ENCODE data around the gene PRKRIP1.

DNA sequence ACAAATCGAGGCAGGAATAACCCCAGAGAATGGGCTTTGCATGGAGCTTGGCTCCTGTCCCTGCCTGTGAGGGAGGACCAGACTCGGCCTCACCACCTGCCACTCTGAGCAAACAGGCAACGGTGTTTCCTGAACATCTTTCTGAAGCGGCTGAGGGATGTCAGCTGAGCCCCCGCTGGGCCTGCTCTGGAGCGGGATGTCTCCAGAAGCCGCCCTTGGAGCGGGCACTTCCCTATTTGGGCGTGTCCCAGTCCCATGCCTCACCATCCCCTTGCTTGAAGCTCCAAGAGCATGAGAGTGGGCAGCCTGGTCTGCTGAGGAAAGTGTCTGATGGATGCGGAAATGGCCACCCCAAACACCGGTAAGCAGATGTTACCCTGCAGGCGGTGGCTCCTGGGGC lies 58.3 kb downstream of the PRKRIP1 start:
- TF ChIP-seq, protein P1, sequence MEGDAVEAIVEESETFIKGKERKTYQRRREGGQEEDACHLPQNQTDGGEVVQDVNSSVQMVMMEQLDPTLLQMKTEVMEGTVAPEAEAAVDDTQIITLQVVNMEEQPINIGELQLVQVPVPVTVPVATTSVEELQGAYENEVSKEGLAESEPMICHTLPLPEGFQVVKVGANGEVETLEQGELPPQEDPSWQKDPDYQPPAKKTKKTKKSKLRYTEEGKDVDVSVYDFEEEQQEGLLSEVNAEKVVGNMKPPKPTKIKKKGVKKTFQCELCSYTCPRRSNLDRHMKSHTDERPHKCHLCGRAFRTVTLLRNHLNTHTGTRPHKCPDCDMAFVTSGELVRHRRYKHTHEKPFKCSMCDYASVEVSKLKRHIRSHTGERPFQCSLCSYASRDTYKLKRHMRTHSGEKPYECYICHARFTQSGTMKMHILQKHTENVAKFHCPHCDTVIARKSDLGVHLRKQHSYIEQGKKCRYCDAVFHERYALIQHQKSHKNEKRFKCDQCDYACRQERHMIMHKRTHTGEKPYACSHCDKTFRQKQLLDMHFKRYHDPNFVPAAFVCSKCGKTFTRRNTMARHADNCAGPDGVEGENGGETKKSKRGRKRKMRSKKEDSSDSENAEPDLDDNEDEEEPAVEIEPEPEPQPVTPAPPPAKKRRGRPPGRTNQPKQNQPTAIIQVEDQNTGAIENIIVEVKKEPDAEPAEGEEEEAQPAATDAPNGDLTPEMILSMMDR (conservative IDR thresholded peaks at IDR 0.05 in 1 of 2, IDR thresholded peaks at IDR 0.05 in 1 of 2; ENCODE audit: low read depth in 1 of 2, low read length in 2 of 2) = no peak
- TF ChIP-seq EZH2 (IDR thresholded peaks at IDR 0.05; ENCODE audit: low read length, missing control alignments) = no peak
